Renal pelvis (tissue), 12 donors: Measurements from ENCODE around the gene CALCOCO2. TPM values are rescaled to one million over a fixed set of nuclear protein-coding genes. Genes with fewer than 3 reads are reported as not detected.
"Not testable (repeated sequence)": the region's sequence is repeated elsewhere in the genome, so short reads cannot be mapped to it uniquely, and the experiment has no call there.

Experiments used
- DNase-seq: peaks from one replicate; pipeline ENCODE4 v3.0.0-alpha.2; 2013
- long read RNA-seq, 16 experiments: transcript quantifications; one replicate each; lab custom pipeline, GENCODE V29; 2026
- polyA plus RNA-seq, 3 donors: library from polyadenylated mRNA; unstranded; fragments of 120-200 nt; gene quantifications; one replicate each; pipeline ENCODE4 v1.2.1, GENCODE V29; 2013; ENCODE audit not compliant: insufficient read length in 3 of 3

Gene CALCOCO2
- polyA plus RNA-seq, result 10 to 100 TPM; 68.9 to 93.9 (median 76.6) TPM
- long read RNA-seq, donor 1, transcript CALCOCO2-201 (13 exons, 3,682 nt), result major isoform, 17 of 22 reads
- long read RNA-seq, donor 1, partial matches to known transcripts, result 0 of 22 reads
- long read RNA-seq, donor 1, other reads (novel, unspliced or antisense), result 0 of 22 reads
- long read RNA-seq, donor 2, transcript CALCOCO2-201 (13 exons, 3,682 nt), result major isoform, 17 of 20 reads
- long read RNA-seq, donor 2, partial matches to known transcripts, result 0 of 20 reads
- long read RNA-seq, donor 2, other reads (novel, unspliced or antisense), result 0 of 20 reads
- long read RNA-seq, donor 3, transcript CALCOCO2-201 (13 exons, 3,682 nt), result major isoform, 5 of 9 reads
- long read RNA-seq, donor 3, partial matches to known transcripts, result 0 of 9 reads
- long read RNA-seq, donor 3, other reads (novel, unspliced or antisense), result 0 of 9 reads
- long read RNA-seq, donor 4, transcript CALCOCO2-201 (13 exons, 3,682 nt), result major isoform, 9 of 13 reads
- long read RNA-seq, donor 4, partial matches to known transcripts, result 0 of 13 reads
- long read RNA-seq, donor 4, other reads (novel, unspliced or antisense), result 0 of 13 reads
- long read RNA-seq, donor 5, transcript CALCOCO2-201 (13 exons, 3,682 nt), result major isoform, 10 of 13 reads
- long read RNA-seq, donor 5, partial matches to known transcripts, result 0 of 13 reads
- long read RNA-seq, donor 5, other reads (novel, unspliced or antisense), result 0 of 13 reads
- long read RNA-seq, donor 6, transcript CALCOCO2-201 (13 exons, 3,682 nt), result major isoform, 8 of 17 reads
- long read RNA-seq, donor 6, partial matches to known transcripts, result 5 of 17 reads
- long read RNA-seq, donor 6, other reads (novel, unspliced or antisense), result 0 of 17 reads
- long read RNA-seq, donor 7, transcript CALCOCO2-201 (13 exons, 3,682 nt), result major isoform, 15 of 20 reads
- long read RNA-seq, donor 7, partial matches to known transcripts, result 0 of 20 reads
- long read RNA-seq, donor 7, other reads (novel, unspliced or antisense), result 0 of 20 reads
- long read RNA-seq, donor 8, partial matches to known transcripts, result 0 of 8 reads
- long read RNA-seq, donor 8, other reads (novel, unspliced or antisense), result 0 of 8 reads
- long read RNA-seq, donor 9, transcript CALCOCO2-201 (13 exons, 3,682 nt), result major isoform, 14 of 15 reads
- long read RNA-seq, donor 9, partial matches to known transcripts, result 0 of 15 reads
- long read RNA-seq, donor 9, other reads (novel, unspliced or antisense), result 0 of 15 reads
- long read RNA-seq, donor 10, transcript CALCOCO2-201 (13 exons, 3,682 nt), result major isoform, 8 of 10 reads
- long read RNA-seq, donor 10, partial matches to known transcripts, result 0 of 10 reads
- long read RNA-seq, donor 10, other reads (novel, unspliced or antisense), result 0 of 10 reads
- long read RNA-seq, donor 11, partial matches to known transcripts, result 0 of 3 reads
- long read RNA-seq, donor 11, other reads (novel, unspliced or antisense), result 0 of 3 reads
- long read RNA-seq, donor 12, transcript CALCOCO2-201 (13 exons, 3,682 nt), result major isoform, 19 of 27 reads
- long read RNA-seq, donor 12, partial matches to known transcripts, result 5 of 27 reads
- long read RNA-seq, donor 12, other reads (novel, unspliced or antisense), result 0 of 27 reads
- long read RNA-seq, donor 13, transcript CALCOCO2-201 (13 exons, 3,682 nt), result major isoform, 5 of 8 reads
- long read RNA-seq, donor 13, partial matches to known transcripts, result 0 of 8 reads
- long read RNA-seq, donor 13, other reads (novel, unspliced or antisense), result 0 of 8 reads
- long read RNA-seq, donor 14, result 0 reads
- long read RNA-seq, donor 15, result 0 reads
- long read RNA-seq, donor 16, transcript CALCOCO2-201 (13 exons, 3,682 nt), result major isoform, 14 of 30 reads
- long read RNA-seq, donor 16, partial matches to known transcripts, result 7 of 30 reads
- long read RNA-seq, donor 16, other reads (novel, unspliced or antisense), result 0 of 30 reads

- DNase-seq, result peak; percentile 93
These were observed at the start of gene CALCOCO2 for GRCh38 chr17:48830840-48831548. CALCOCO2 (plus strand) TSS chr17:48831035; CDS start chr17:48841708, 10,673 bp downstream.

GRCh38 chr17:48787828-48788227, 43.0 kb upstream of the CALCOCO2 start:
- DNase-seq, result no peak

GRCh38 chr17:48790607-48791127, 40.2 kb upstream of the CALCOCO2 start:
- no peak for DNase-seq

GRCh38 chr17:48791128-48792032, 39.5 kb upstream of the CALCOCO2 start:
- DNase-seq, result peak; percentile 86

GRCh38 chr17:48792033-48792798, 38.6 kb upstream of the CALCOCO2 start:
- DNase-seq, result no peak

GRCh38 chr17:48795444-48796162, 35.2 kb upstream of the CALCOCO2 start:
- peak; percentile 78 for DNase-seq

GRCh38 chr17:48796163-48796522, 34.7 kb upstream of the CALCOCO2 start:
- DNase-seq, result not testable (repeated sequence)

GRCh38 chr17:48799069-48799723, 31.6 kb upstream of the CALCOCO2 start:
- DNase-seq, result no peak

GRCh38 chr17:48800626-48801217, 30.1 kb upstream of the CALCOCO2 start:
- DNase-seq, result no peak

- no peak for DNase-seq
These were observed 25.9 kb upstream of the CALCOCO2 start for GRCh38 chr17:48804936-48805411.

- DNase-seq, result no peak
These were observed 21.7 kb upstream of the CALCOCO2 start for GRCh38 chr17:48809182-48809581.

GRCh38 chr17:48812001-48812400, 18.8 kb upstream of the CALCOCO2 start:
- no peak for DNase-seq

GRCh38 chr17:48814504-48814903, 16.3 kb upstream of the CALCOCO2 start:
- DNase-seq, result no peak

GRCh38 chr17:48815311-48815710, 15.5 kb upstream of the CALCOCO2 start:
- DNase-seq, result no peak

GRCh38 chr17:48816438-48816773, 14.4 kb upstream of the CALCOCO2 start:
- DNase-seq, result no peak
